PC-3 (cell line): ENCODE data around the gene CCDC7. TPM values are rescaled to one million over a fixed set of nuclear protein-coding genes. Genes with fewer than 3 reads are reported as not detected.

Source experiments
- ATAC-seq: fragments of 200-7000 bp; cut with Tn5 transposase; 2 replicates; pipeline ENCODE4 v1.9.1; 2020; ENCODE audit warnings: mild to moderate bottlenecking, moderate library complexity
- BruUV-seq: library from RNA; stranded (reverse); fragments of 400-500 nt; replicated peaks from 2 replicates; lab custom pipeline; 2021; lab: Mats Ljungman, UMichigan
- CTCF ChIA-PET: fragments of 300-600 bp; sonication (Branson Sonifier 250); formaldehyde crosslinking; loops from one replicate; lab custom pipeline; 2022; ENCODE audit warnings: antibody characterized with exemption; lab: Charles Lee
- POLR2A ChIA-PET: fragments of 300-600 bp; sonication (Branson Sonifier 250); formaldehyde crosslinking; loops from one replicate; lab custom pipeline; 2022; ENCODE audit warnings: antibody characterized with exemption; ENCODE audit not compliant: unreplicated experiment; lab: Charles Lee
- DNase-seq: peaks from one replicate; pipeline ENCODE4 v3.0.0-alpha.2; 2015
- H2AFZ ChIP-seq: fragments of 300-600 bp; sonication (generic); 2 replicates; pipeline ENCODE4 v1.6.0; 2016; ENCODE audit warnings: antibody characterized with exemption, low read length
- H3F3A ChIP-seq: fragments of 300-600 bp; sonication (generic); one replicate; pipeline ENCODE4 v1.6.0; 2017; ENCODE audit warnings: antibody characterized with exemption, low read length, control low read depth, mild to moderate bottlenecking; ENCODE audit not compliant: unreplicated experiment
- H3K27ac ChIP-seq: fragments of 300-600 bp; sonication (generic); 2 replicates; pipeline ENCODE4 v1.5.1; 2016; ENCODE audit warnings: mild to moderate bottlenecking, low read length
- H3K27me3 ChIP-seq: fragments of 300-600 bp; sonication (generic); 2 replicates; pipeline ENCODE4 v1.6.1; 2016; ENCODE audit warnings: low read length, mixed read lengths
- H3K36me3 ChIP-seq: fragments of 300-600 bp; sonication (generic); 2 replicates; pipeline ENCODE4 v1.6.1; 2016; ENCODE audit warnings: low read depth, mixed run types, low read length, mixed read lengths
- H3K4me1 ChIP-seq: fragments of 300-600 bp; sonication (generic); 2 replicates; pipeline ENCODE4 v1.5.1; 2016; ENCODE audit warnings: low read length; ENCODE audit not compliant: insufficient read depth
- H3K4me2 ChIP-seq: fragments of 300-600 bp; sonication (generic); 2 replicates; pipeline ENCODE4 v1.6.0; 2016; ENCODE audit warnings: low read length
- H3K4me3 ChIP-seq: fragments of 300-600 bp; sonication (generic); 2 replicates; pipeline ENCODE4 v1.5.1; 2016; ENCODE audit warnings: mild to moderate bottlenecking, low read length, mixed read lengths
- H3K79me2 ChIP-seq: fragments of 300-600 bp; sonication (generic); 2 replicates; pipeline ENCODE4 v1.6.1; 2017; ENCODE audit warnings: low read length, mixed read lengths
- H3K9ac ChIP-seq: fragments of 300-600 bp; sonication (generic); 2 replicates; pipeline ENCODE4 v1.6.0; 2016; ENCODE audit warnings: mild to moderate bottlenecking, low read length
- H3K9me2 ChIP-seq: fragments of 300-600 bp; sonication (generic); replicated peaks from 2 replicates; pipeline ENCODE4 v1.6.1; 2016; ENCODE audit warnings: mixed run types, low read length, mixed read lengths
- H3K9me3 ChIP-seq: fragments of 300-600 bp; sonication (generic); 2 replicates; pipeline ENCODE4 v1.6.1; 2016; ENCODE audit warnings: low read length, mixed read lengths
- H4K20me1 ChIP-seq: fragments of 300-600 bp; sonication (generic); 2 replicates; pipeline ENCODE4 v1.6.1; 2016; ENCODE audit warnings: low read length, mixed read lengths
- CTCF ChIP-seq: fragments of 300-600 bp; sonication (generic); conservative IDR thresholded peaks from 2 replicates; pipeline ENCODE4 v1.5.1; 2017; ENCODE audit warnings: antibody characterized with exemption, low read depth, mild to moderate bottlenecking, low read length
- EZH2 ChIP-seq: fragments of 300-600 bp; sonication (generic); IDR thresholded peaks from one replicate; pipeline ENCODE4 v1.6.1; 2017; ENCODE audit warnings: antibody characterized with exemption, mild to moderate bottlenecking, low read length; ENCODE audit not compliant: unreplicated experiment
- EZH2phosphoT487 ChIP-seq: fragments of 300-600 bp; sonication (generic); IDR thresholded peaks from 2 replicates; pipeline ENCODE4 v1.6.1; 2018; ENCODE audit warnings: mild to moderate bottlenecking, antibody characterized with exemption, low read length, borderline replicate concordance
- intact Hi-C: fragments of 100-400 bp; cut with micrococcal nuclease; formaldehyde crosslinking; loops from 2 replicates; pipeline ENCODE4 v1.9.0; 2023
- total RNA-seq: library from RNA; depleted of rRNA; stranded (reverse); fragments of >200 nt; gene quantifications from 2 replicates; pipeline ENCODE4 v1.2.3, GENCODE V29; 2014

The CCDC7 gene
- total RNA-seq, 1 experiment from 2014 or later: 19.1 TPM

DNA sequence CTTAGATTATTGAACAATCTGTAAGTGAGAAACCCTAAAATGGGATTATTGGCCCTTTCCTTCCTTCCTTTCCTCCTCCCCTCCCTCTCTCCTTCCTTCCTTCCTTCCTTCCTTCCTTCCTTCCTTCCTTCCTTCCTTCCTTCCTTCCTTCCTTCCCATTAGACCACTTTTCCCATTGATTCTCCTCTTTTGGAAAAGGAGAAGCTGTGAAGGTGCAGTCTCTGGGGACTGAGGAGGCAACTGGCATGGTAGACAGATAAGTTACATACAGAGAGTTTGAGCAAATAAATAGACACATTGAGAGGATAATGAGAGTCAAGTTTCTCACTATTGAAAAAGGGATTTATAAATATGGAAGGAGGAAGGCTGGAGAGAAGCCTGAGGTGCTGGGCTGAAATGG, 45.0 kb upstream of the CCDC7 start:
- Histone ChIP-seq H3K79me2 (no peaks in the 10 kb centered on the region), H4K20me1 (no peaks in the 10 kb centered on the region), H3K27me3 (no peaks in the 10 kb centered on the region), H3K36me3 (no peaks in the 10 kb centered on the region), H3K9me3 (no peaks in the 10 kb centered on the region), H2AFZ (no peak overlapping the region), H3K4me2 (no peak overlapping the region), H3K9ac (no peak overlapping the region), H3K27ac (no peak overlapping the region), H3K4me1 (peaks cover 4% of the 10 kb centered on the region; the same call in 1 of the 2 replicates), H3F3A (no peaks in the 10 kb centered on the region), H3K4me3 (no peak overlapping the region), H3K9me2 (no peaks in the 10 kb centered on the region)
- DNase-seq (no peak), ATAC-seq (no peak)
- no peak for TF ChIP-seq EZH2
- no peak for TF ChIP-seq CTCF
- no peak for TF ChIP-seq EZH2phosphoT487
- CTCF ChIA-PET: no interaction called here
- intact Hi-C loops: no loop called here
- POLR2A ChIA-PET: interaction anchor here (0.6 kb wide), 1 partner anchor 29 kb away, joined by 3 read pairs; no protein-coding TSS in a partner anchor
- BruUV-seq: no TSS peak

- POLR2A ChIA-PET: interaction anchor here (1.0 kb wide), 1 partner anchor 43 kb away, joined by 29 read pairs; no protein-coding TSS in a partner anchor
- no peak overlapping the region for H3K27ac ChIP-seq
- no peaks in the 10 kb centered on the region for H3K36me3 ChIP-seq
- no peak overlapping the region for H3K4me2 ChIP-seq
- no peak overlapping the region for H2AFZ ChIP-seq
- H3K9me3 ChIP-seq: no peaks in the 10 kb centered on the region
- intact Hi-C loops: no loop called here
- BruUV-seq: no TSS peak
- no peak for ATAC-seq
- no peak for TF ChIP-seq CTCF
- TF ChIP-seq EZH2: no peak
- no peak for TF ChIP-seq EZH2phosphoT487
- H3K27me3 ChIP-seq: no peaks in the 10 kb centered on the region
- no peaks in the 10 kb centered on the region for H3K9me2 ChIP-seq
- H3K9ac ChIP-seq: no peak overlapping the region
- H3K4me1 ChIP-seq: peaks cover 4% of the 10 kb centered on the region; the same call in 1 of the 2 replicates
- no peak for DNase-seq
- no peaks in the 10 kb centered on the region for H3K79me2 ChIP-seq
- CTCF ChIA-PET: no interaction called here
- no peaks in the 10 kb centered on the region for H4K20me1 ChIP-seq
- H3K4me3 ChIP-seq: no peak overlapping the region
- no peaks in the 10 kb centered on the region for H3F3A ChIP-seq
These were observed 43.4 kb upstream of the CCDC7 start for GRCh38 chr10:32402499-32402898.

- Histone ChIP-seq H3K27me3 (no peaks in the 10 kb centered on the region), H2AFZ (no peak overlapping the region), H4K20me1 (no peaks in the 10 kb centered on the region), H3K4me3 (no peak overlapping the region), H3K9me2 (no peaks in the 10 kb centered on the region), H3K4me2 (no peak overlapping the region), H3K9ac (no peak overlapping the region), H3F3A (no peaks in the 10 kb centered on the region), H3K4me1 (peaks cover 4% of the 10 kb centered on the region; the same call in 1 of the 2 replicates), H3K36me3 (no peaks in the 10 kb centered on the region), H3K79me2 (no peaks in the 10 kb centered on the region), H3K27ac (no peak overlapping the region), H3K9me3 (no peaks in the 10 kb centered on the region)
- no peak for TF ChIP-seq EZH2phosphoT487
- TF ChIP-seq CTCF: no peak
- no peak for TF ChIP-seq EZH2
- DNase-seq (no peak), ATAC-seq (no peak)
- ChIA-PET POLR2A (no interaction called here), CTCF (no interaction called here)
- no TSS peak for BruUV-seq
- intact Hi-C loops: no loop called here
These were observed 42.8 kb upstream of the CCDC7 start for GRCh38 chr10:32403091-32403490.
